ENCODE measurements around the gene TRIM2.

TRIM2 gene

DNA sequence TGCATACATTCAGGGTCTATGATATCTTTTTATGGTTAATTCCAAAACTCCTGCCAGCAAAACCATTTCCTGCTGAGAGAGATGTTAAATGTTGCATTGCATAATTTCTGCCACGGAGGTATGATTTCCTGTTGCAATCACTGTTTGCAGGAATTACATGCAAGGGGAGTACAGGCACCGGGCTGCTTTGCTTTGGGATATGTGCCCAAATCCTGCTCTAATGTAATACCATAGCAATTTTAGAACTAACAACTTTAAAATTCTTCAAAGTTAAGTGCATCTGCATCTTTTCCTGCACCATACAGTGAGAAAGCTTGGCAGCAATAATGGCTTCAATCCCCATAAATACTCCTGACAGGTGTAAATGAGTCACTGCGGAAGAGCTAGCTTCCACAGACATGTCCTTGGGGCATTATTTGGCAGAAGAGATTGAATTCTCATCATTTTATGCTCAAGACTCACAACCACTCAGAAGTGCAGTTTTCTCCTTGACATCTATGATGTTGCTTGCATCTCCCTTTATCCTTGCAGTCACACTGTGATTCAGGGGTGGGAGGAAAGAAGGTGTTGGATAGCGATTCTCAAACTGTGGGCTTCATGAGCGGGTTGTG is 29.6 kb downstream of the TRIM2 start:
- no peak overlapping the region for H3K4me3 ChIP-seq (ENCODE audit: low read depth, low read length)
- TF ChIP-seq, protein P1, sequence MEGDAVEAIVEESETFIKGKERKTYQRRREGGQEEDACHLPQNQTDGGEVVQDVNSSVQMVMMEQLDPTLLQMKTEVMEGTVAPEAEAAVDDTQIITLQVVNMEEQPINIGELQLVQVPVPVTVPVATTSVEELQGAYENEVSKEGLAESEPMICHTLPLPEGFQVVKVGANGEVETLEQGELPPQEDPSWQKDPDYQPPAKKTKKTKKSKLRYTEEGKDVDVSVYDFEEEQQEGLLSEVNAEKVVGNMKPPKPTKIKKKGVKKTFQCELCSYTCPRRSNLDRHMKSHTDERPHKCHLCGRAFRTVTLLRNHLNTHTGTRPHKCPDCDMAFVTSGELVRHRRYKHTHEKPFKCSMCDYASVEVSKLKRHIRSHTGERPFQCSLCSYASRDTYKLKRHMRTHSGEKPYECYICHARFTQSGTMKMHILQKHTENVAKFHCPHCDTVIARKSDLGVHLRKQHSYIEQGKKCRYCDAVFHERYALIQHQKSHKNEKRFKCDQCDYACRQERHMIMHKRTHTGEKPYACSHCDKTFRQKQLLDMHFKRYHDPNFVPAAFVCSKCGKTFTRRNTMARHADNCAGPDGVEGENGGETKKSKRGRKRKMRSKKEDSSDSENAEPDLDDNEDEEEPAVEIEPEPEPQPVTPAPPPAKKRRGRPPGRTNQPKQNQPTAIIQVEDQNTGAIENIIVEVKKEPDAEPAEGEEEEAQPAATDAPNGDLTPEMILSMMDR (IDR thresholded peaks at IDR 0.05; ENCODE audit: low read depth, low read length) = no peak
- in situ Hi-C loops (cut with HindIII; ENCODE audit: low sequenced_read_pairs) = no loop called here
- peak; percentile 90 for DNase-seq (ENCODE audit: low read depth, low spot score)

DNA sequence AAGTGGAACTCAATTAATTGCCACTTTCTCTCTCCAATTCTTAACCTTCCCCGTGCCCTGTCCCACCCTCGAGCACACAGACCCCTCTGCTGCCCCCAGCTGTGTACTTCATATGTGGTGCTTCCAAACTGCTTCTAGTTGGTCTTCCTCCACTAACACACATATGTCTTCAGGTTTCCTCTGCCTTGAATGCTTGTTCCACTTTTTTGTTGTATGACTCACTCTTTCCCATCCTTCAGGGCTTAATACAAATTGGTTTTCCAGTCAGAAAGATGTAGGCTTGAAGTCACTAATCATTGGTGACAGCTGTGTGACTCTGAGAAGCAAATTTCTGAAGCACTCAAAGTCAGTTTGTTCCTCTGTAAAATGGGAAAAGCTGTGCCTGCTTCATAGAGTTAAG is 30.6 kb downstream of the TRIM2 start:
- peak; percentile 42 for DNase-seq (ENCODE audit: low read depth, low spot score)
- no peak overlapping the region for H3K4me3 ChIP-seq (ENCODE audit: low read depth, low read length)
- in situ Hi-C loops (cut with HindIII; ENCODE audit: low sequenced_read_pairs) = no loop called here
- TF ChIP-seq, protein P1 (IDR thresholded peaks at IDR 0.05; ENCODE audit: low read depth, low read length) = no peak

DNA sequence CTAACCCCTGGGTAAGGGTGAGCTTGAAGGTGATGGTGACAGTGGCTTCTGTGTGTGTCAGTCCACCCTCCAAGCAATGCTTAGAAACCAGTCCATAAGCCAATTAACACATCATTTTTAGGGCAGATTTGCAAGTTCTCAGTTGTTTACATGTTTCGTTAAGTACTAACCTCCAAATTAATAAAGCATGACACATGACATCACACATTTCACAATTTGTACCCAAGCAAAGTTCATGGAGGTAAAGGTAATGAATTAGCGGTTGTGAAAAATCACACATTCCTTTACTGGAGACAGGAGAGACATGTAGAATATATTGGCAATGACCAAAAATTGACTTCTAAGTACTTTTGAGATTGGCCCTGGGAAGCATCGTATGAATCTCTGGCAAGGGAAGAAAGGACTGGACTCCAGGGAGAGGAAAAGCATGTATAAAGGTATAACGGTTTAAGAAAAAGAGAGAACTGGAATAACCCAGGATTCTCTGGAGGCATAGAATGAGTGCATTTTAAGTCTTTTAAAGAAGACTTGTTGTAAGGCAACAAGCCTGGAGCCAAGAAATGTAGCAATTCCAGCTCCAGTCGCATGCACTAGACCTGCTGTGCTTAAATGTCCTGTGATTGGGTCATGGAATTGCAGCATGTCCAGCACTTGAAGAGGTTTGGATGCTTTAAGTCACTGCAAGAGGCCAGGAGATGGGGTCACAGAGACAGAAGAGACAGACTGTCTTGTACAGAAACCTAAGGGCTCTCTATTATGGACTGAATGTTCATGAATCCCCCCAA is 34.1 kb downstream of the TRIM2 start:
- TF ChIP-seq, protein P1 (IDR thresholded peaks at IDR 0.05; ENCODE audit: low read depth, low read length) = no peak
- DNase-seq (ENCODE audit: low read depth, low spot score) = no peak
- H3K4me3 ChIP-seq (ENCODE audit: low read depth, low read length) = no peak overlapping the region
- in situ Hi-C loops (cut with HindIII; ENCODE audit: low sequenced_read_pairs) = no loop called here

DNA sequence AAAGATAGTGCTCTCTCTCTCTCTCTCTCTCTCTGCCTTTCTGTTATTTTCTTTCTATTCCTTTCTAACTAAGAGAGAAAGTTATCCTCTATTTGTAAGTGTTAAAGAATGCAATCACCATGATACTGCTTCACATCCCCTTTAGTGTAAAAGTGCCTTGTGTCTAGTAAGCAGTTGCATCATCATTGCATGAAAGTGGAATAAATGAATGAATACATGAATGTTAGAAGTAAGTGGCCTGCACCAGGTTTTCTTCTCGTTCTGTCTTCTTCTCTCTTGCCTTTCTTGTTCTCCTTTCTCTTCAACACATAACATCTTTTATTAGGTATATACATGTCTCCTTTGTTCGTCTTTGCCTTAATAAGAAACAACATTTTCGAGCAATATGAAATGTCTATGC is 35.2 kb downstream of the TRIM2 start:
- no peak for DNase-seq (ENCODE audit: low read depth, low spot score)

DNA sequence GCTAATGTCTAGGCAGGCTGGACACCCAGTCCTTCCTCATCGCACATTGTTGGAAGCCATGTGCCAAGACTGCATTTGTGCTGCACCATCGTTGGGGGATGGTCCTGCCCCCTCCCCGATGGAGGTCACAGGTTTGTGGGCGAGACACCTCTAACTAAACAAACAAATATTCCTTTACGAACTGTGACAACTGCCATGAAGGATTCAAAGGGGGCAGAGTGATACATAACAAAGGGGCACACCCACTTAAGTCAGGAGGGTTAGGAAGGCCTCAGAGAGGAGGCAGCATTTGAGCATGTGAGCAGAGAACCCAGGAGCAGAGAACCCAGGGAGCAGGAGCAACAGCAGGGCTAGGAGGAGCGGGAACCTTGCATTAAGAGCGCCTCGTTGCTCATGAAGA is 37.1 kb downstream of the TRIM2 start:
- no peak overlapping the region for H3K4me3 ChIP-seq (ENCODE audit: low read depth, low read length)
- DNase-seq (ENCODE audit: low read depth, low spot score) = no peak
- TF ChIP-seq, protein P1 (IDR thresholded peaks at IDR 0.05; ENCODE audit: low read depth, low read length) = no peak
- in situ Hi-C loops (cut with HindIII; ENCODE audit: low sequenced_read_pairs) = no loop called here

More for the DNA sequence above, 35.2 kb downstream of the TRIM2 start:
- in situ Hi-C loops (cut with HindIII; ENCODE audit: low sequenced_read_pairs) = no loop called here
- TF ChIP-seq, protein P1 (IDR thresholded peaks at IDR 0.05; ENCODE audit: low read depth, low read length) = no peak
- H3K4me3 ChIP-seq (ENCODE audit: low read depth, low read length) = no peak overlapping the region

DNA sequence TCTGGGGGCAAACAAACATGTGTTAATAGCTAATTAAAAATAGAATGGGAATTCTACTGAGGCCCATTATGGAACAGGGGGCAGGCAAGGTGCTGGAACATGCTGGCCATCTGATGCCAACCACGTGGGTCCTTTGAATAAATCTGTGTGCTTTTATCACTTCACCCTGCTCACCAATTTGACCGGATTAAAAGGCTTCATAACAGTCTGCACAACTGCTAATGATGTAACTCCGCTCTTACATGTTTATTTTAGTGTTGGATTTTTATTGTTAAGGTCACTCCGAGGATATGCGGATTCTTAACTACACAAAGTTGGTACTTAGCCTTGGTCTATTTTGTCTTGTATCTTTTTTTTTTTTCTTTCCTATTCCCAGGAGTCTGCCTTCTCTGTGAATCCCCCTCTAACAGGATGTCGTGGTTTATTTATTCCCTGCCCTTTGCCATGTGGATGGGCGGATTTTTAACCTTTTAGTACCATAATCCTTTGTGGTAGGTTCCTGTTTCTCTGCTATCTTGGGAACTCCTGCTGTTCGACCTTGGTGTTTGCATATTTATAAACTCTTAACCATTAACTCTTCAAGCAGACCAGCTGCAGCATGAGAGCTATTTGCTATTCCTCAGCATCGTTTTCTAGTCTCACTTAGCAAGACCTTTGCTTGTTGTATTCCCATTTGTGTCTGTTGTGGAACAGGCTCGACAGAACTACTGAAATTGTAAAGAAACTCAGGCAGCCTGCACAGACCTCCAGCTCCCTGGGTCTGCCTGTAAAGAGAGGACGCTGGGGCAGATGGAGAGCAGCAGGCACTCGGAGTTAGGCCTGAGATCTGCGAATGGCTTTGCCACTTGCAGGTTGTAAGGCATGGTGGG is 38.0 kb downstream of the TRIM2 start:
- H3K4me3 ChIP-seq (ENCODE audit: low read depth, low read length) = no peak overlapping the region
- in situ Hi-C loops (cut with HindIII; ENCODE audit: low sequenced_read_pairs) = no loop called here
- peak; percentile 66 for DNase-seq (ENCODE audit: low read depth, low spot score)
- TF ChIP-seq, protein P1 (IDR thresholded peaks at IDR 0.05; ENCODE audit: low read depth, low read length) = no peak
